B cell (primary cell): ENCODE results near the gene PPM1N.

Source experiments
- EZH2 ChIP-seq: IDR thresholded peaks from 2 replicates; pipeline ENCODE4 v1.6.1; 2012; ENCODE audit warnings: borderline replicate concordance, low read depth, mild to moderate bottlenecking, moderate library complexity, low read length; ENCODE audit not compliant: insufficient read depth, poor library complexity, severe bottlenecking
- TF ChIP-seq, protein P1 (sequence below): fragments of 200-600 bp; IDR thresholded peaks from one replicate; pipeline ENCODE4 v1.8.0; 2022; ENCODE audit warnings: antibody characterized with exemption, mild to moderate bottlenecking

DNA sequence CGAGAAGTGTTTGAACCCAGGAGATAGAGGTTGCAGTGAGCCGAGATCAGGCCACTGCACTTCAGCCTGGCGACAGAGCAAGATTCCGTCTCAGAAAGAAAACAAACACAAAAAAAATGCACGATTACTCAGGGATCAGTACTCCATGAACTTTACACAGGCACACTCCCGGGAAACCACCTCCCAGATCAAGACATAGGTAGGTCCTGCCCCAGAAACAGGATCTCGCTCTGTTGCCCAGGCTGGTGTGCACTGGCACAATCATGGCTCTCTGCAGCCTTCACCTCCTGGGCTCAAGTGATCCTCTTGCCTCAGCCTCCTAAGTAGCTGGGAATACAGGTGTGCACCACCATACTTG, 20.2 kb downstream of the PPM1N start:
- TF ChIP-seq, protein P1, sequence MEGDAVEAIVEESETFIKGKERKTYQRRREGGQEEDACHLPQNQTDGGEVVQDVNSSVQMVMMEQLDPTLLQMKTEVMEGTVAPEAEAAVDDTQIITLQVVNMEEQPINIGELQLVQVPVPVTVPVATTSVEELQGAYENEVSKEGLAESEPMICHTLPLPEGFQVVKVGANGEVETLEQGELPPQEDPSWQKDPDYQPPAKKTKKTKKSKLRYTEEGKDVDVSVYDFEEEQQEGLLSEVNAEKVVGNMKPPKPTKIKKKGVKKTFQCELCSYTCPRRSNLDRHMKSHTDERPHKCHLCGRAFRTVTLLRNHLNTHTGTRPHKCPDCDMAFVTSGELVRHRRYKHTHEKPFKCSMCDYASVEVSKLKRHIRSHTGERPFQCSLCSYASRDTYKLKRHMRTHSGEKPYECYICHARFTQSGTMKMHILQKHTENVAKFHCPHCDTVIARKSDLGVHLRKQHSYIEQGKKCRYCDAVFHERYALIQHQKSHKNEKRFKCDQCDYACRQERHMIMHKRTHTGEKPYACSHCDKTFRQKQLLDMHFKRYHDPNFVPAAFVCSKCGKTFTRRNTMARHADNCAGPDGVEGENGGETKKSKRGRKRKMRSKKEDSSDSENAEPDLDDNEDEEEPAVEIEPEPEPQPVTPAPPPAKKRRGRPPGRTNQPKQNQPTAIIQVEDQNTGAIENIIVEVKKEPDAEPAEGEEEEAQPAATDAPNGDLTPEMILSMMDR, result no peak
- no peak for TF ChIP-seq EZH2
